22Rv1 (cell line): ENCODE data around the gene BRAF.

Experiments used
- ZFX ChIP-seq: fragments of 450-650 bp; IDR thresholded peaks from 2 replicates; pipeline ENCODE4 v1.6.1; 2017; ENCODE audit warnings: antibody characterized with exemption, borderline replicate concordance
- TF ChIP-seq, protein P1 (sequence below): fragments of 450-650 bp; IDR thresholded peaks from 2 replicates; pipeline ENCODE4 v1.5.1; 2017; ENCODE audit warnings: mild to moderate bottlenecking

DNA sequence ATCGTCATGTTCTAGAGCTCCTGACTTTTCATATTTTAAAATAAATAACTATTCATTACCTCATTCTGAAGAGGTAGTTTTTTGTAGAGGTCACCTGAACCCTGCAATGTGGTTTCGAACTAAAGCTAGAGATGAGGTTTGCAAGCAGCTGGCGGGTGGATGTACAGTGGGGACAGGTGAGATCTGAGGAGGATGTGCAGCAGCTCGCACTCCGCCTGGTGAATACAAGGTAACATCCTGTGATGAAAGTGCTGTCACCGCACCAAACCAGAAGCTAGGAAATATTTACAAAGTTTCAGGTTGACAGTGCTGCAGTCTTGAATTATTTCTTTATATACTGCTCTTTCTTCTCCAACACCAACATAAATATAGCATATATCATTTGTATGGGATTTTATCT, 201.7 kb downstream of the BRAF start:
- TF ChIP-seq ZFX: no peak
- TF ChIP-seq, protein P1, sequence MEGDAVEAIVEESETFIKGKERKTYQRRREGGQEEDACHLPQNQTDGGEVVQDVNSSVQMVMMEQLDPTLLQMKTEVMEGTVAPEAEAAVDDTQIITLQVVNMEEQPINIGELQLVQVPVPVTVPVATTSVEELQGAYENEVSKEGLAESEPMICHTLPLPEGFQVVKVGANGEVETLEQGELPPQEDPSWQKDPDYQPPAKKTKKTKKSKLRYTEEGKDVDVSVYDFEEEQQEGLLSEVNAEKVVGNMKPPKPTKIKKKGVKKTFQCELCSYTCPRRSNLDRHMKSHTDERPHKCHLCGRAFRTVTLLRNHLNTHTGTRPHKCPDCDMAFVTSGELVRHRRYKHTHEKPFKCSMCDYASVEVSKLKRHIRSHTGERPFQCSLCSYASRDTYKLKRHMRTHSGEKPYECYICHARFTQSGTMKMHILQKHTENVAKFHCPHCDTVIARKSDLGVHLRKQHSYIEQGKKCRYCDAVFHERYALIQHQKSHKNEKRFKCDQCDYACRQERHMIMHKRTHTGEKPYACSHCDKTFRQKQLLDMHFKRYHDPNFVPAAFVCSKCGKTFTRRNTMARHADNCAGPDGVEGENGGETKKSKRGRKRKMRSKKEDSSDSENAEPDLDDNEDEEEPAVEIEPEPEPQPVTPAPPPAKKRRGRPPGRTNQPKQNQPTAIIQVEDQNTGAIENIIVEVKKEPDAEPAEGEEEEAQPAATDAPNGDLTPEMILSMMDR: no peak
